Measurements from ENCODE around the gene STAT5A.

- TF ChIP-seq CTCF (IDR thresholded peaks at IDR 0.05) = no peak
- no peak for TF ChIP-seq POLR2A (IDR thresholded peaks at IDR 0.05)
Observed at GRCh38 chr17:42253578-42253977, 34.7 kb upstream of the STAT5A start.
